WTC11 (cell line): Measurements from ENCODE around the gene ANO10. TPM values are rescaled to one million over a fixed set of nuclear protein-coding genes. Genes with fewer than 3 reads are reported as not detected.

Experiments
- ATAC-seq: fragments of 200-7000 bp; cut with Tn5 transposase; 2 replicates; pipeline ENCODE4 v1.10.0; 2021; ENCODE audit warnings: mild to moderate bottlenecking, moderate library complexity
- CTCF ChIA-PET: fragments of 300-600 bp; sonication (Branson Sonifier 250); formaldehyde crosslinking; loops from one replicate; lab custom pipeline; 2021; ENCODE audit warnings: antibody characterized with exemption; lab: Charles Lee
- POLR2A ChIA-PET: fragments of 350-600 bp; sonication (Branson Sonifier 250); formaldehyde crosslinking; loops from one replicate; lab custom pipeline; 2021; ENCODE audit warnings: antibody characterized with exemption; lab: Charles Lee
- DNase-seq: peaks from one replicate; pipeline ENCODE4 v3.0.0; 2021; ENCODE audit warnings: low spot score
- H3K27ac Mint-ChIP-seq: 2 replicates; pipeline ENCODE4 v1.8.0; 2021; ENCODE audit warnings: mixed read lengths
- H3K27me3 Mint-ChIP-seq: 2 replicates; pipeline ENCODE4 v1.8.0; 2021; ENCODE audit warnings: low read depth, mild to moderate bottlenecking, moderate library complexity, mixed read lengths
- H3K36me3 Mint-ChIP-seq: 2 replicates; pipeline ENCODE4 v1.8.0; 2021; ENCODE audit warnings: mixed read lengths
- H3K4me1 Mint-ChIP-seq: 2 replicates; pipeline ENCODE4 v1.8.0; 2022; ENCODE audit warnings: mixed read lengths
- H3K4me3 Mint-ChIP-seq: 2 replicates; pipeline ENCODE4 v1.8.0; 2021; ENCODE audit warnings: mild to moderate bottlenecking, moderate library complexity, mixed read lengths
- H3K9me3 Mint-ChIP-seq: 2 replicates; pipeline ENCODE4 v1.8.0; 2021; ENCODE audit warnings: mixed read lengths
- JUN ChIP-seq: sonication (generic); formaldehyde crosslinking; IDR thresholded peaks from 2 replicates; pipeline ENCODE4 v1.8.0; 2023; ENCODE audit warnings: mild to moderate bottlenecking, missing genetic modification reagents
- MYBL2 ChIP-seq: sonication (generic); formaldehyde crosslinking; IDR thresholded peaks from 2 replicates; pipeline ENCODE4 v1.8.1; 2023; ENCODE audit warnings: mild to moderate bottlenecking, moderate library complexity, missing genetic modification reagents
- PRRX2 ChIP-seq: fragments of 250-450 bp; sonication (Bioruptor Pico); IDR thresholded peaks from 2 replicates; pipeline ENCODE4 v1.8.0; 2021; ENCODE audit warnings: mild to moderate bottlenecking
- SOX15 ChIP-seq: fragments of 250-450 bp; sonication (Bioruptor Pico); IDR thresholded peaks from 2 replicates; pipeline ENCODE4 v1.9.0; 2021; ENCODE audit warnings: mild to moderate bottlenecking
- TCF7 ChIP-seq: sonication (generic); formaldehyde crosslinking; IDR thresholded peaks from 2 replicates; pipeline ENCODE4 v1.8.0; 2022; ENCODE audit warnings: mild to moderate bottlenecking, low read depth, missing genetic modification reagents, moderate library complexity
- ZBTB21 ChIP-seq: sonication (generic); formaldehyde crosslinking; IDR thresholded peaks from 2 replicates; pipeline ENCODE4 v1.8.1; 2023; ENCODE audit warnings: mild to moderate bottlenecking, missing genetic modification reagents, borderline replicate concordance
- ZNF219 ChIP-seq: sonication (generic); formaldehyde crosslinking; IDR thresholded peaks from 2 replicates; pipeline ENCODE4 v1.8.0; 2023; ENCODE audit warnings: missing genetic modification reagents, mild to moderate bottlenecking, borderline replicate concordance
- ZNF263 ChIP-seq: sonication (generic); formaldehyde crosslinking; IDR thresholded peaks from 2 replicates; pipeline ENCODE4 v1.8.1; 2022; ENCODE audit warnings: low read depth, mild to moderate bottlenecking, moderate library complexity, missing genetic modification reagents
- total RNA-seq: library from RNA; stranded (reverse); gene quantifications from 3 replicates; pipeline ENCODE4 v1.2.3, GENCODE V29; 2021
- TF ChIP-seq, protein P1 (sequence below): sonication (generic); formaldehyde crosslinking; IDR thresholded peaks from 2 replicates; pipeline ENCODE4 v1.8.1; 2023; ENCODE audit warnings: mild to moderate bottlenecking, missing genetic modification reagents, moderate library complexity
- TF ChIP-seq, protein P2 (sequence below): fragments of 250-450 bp; sonication (Bioruptor Pico); IDR thresholded peaks from 2 replicates; pipeline ENCODE4 v1.9.0; 2021; ENCODE audit warnings: mild to moderate bottlenecking, borderline replicate concordance
- TF ChIP-seq, protein P3 (sequence below): sonication (generic); formaldehyde crosslinking; IDR thresholded peaks from 2 replicates; pipeline ENCODE4 v1.8.0; 2023; ENCODE audit warnings: missing genetic modification reagents
- TF ChIP-seq, protein P4 (sequence below): sonication (generic); formaldehyde crosslinking; IDR thresholded peaks from 2 replicates; pipeline ENCODE4 v1.8.0; 2022; ENCODE audit warnings: mild to moderate bottlenecking, missing genetic modification reagents
- TF ChIP-seq, protein P5 (sequence below): sonication (generic); formaldehyde crosslinking; IDR thresholded peaks from 2 replicates; pipeline ENCODE4 v1.8.0; 2022; ENCODE audit warnings: mild to moderate bottlenecking, missing genetic modification reagents
- TF ChIP-seq, protein P6 (sequence below): sonication (generic); formaldehyde crosslinking; IDR thresholded peaks from 2 replicates; pipeline ENCODE4 v1.8.0; 2023; ENCODE audit warnings: mild to moderate bottlenecking, missing genetic modification reagents

Gene ANO10
- total RNA-seq, 1 experiment from 2014 or later = 35.1 TPM

DNA sequence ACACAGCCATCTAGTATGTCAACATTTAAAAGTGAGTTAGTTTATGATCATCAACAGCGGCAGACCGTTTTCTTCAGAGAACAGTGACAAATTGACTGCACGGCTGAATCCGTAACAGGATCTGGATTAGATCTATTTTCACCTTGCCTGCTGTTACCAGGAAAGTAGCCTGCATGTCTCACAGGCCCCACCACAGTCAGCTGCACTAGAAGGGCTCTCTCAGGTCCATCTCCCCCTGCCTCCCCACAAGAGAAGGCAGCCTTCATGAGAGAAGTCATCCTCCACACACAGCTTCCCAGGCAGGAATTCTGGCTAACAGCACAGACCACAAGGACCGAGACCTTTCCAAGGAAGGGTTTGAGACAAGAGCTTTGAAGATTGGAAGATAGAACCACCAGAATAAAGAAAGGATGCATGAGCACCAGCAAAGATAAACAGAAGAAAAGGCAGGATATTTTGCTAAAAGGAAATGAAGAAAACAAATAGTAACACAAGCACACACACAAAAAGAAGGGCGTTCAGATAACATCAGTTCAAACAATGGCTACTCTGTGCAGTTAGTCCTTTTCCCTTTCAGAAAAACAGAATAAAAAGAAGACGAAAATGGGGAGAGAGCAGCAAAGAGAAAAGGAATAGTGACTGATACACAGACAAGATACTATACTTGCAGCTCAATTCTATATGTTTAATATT is 208.0 kb downstream of the ANO10 start (continued):
- TF ChIP-seq, protein P1, sequence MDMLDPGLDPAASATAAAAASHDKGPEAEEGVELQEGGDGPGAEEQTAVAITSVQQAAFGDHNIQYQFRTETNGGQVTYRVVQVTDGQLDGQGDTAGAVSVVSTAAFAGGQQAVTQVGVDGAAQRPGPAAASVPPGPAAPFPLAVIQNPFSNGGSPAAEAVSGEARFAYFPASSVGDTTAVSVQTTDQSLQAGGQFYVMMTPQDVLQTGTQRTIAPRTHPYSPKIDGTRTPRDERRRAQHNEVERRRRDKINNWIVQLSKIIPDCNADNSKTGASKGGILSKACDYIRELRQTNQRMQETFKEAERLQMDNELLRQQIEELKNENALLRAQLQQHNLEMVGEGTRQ = no peak
- TF ChIP-seq, protein P2, sequence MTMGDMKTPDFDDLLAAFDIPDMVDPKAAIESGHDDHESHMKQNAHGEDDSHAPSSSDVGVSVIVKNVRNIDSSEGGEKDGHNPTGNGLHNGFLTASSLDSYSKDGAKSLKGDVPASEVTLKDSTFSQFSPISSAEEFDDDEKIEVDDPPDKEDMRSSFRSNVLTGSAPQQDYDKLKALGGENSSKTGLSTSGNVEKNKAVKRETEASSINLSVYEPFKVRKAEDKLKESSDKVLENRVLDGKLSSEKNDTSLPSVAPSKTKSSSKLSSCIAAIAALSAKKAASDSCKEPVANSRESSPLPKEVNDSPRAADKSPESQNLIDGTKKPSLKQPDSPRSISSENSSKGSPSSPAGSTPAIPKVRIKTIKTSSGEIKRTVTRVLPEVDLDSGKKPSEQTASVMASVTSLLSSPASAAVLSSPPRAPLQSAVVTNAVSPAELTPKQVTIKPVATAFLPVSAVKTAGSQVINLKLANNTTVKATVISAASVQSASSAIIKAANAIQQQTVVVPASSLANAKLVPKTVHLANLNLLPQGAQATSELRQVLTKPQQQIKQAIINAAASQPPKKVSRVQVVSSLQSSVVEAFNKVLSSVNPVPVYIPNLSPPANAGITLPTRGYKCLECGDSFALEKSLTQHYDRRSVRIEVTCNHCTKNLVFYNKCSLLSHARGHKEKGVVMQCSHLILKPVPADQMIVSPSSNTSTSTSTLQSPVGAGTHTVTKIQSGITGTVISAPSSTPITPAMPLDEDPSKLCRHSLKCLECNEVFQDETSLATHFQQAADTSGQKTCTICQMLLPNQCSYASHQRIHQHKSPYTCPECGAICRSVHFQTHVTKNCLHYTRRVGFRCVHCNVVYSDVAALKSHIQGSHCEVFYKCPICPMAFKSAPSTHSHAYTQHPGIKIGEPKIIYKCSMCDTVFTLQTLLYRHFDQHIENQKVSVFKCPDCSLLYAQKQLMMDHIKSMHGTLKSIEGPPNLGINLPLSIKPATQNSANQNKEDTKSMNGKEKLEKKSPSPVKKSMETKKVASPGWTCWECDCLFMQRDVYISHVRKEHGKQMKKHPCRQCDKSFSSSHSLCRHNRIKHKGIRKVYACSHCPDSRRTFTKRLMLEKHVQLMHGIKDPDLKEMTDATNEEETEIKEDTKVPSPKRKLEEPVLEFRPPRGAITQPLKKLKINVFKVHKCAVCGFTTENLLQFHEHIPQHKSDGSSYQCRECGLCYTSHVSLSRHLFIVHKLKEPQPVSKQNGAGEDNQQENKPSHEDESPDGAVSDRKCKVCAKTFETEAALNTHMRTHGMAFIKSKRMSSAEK (CRISPR knock-in tag) = no peak

DNA sequence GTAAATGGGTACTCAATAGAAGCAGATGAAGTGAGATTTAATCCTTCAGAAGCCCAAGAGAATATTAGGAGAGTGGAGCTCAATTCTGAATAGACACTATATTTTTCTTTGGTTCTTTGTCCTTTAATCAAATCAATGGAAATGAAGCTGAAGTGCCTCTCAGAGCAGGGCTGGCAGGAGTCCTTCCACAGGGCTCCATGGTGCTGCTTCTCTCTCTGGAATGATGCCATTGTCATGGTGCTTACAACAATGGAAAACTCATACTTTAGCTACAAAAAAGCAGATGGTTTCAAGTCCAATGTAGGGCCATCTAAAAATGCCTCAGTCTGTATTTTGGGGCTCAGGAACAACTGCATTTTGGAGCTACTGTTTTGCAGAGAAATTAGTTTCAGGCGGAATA is 210.4 kb downstream of the ANO10 start:
- CTCF ChIA-PET = no interaction called here
- POLR2A ChIA-PET = no interaction called here
- Mint-ChIP-seq H3K4me3 (no peak overlapping the region), H3K36me3 (no peaks in the 10 kb centered on the region), H3K4me1 (no peaks in the 10 kb centered on the region; the same call in 1 of the 2 replicates), H3K27me3 (no peaks in the 10 kb centered on the region), H3K27ac (no peak overlapping the region)
- no peak for DNase-seq
- TF ChIP-seq PRRX2 (CRISPR knock-in tag) (no peak), TCF7 (CRISPR knock-in tag) (no peak), JUN (no peak), ZNF219 (CRISPR knock-in tag) (no peak), SOX15 (CRISPR knock-in tag) (no peak), ZNF263 (CRISPR knock-in tag) (no peak), MYBL2 (CRISPR knock-in tag) (no peak), ZBTB21 (CRISPR knock-in tag) (no peak)
- TF ChIP-seq, protein P3, sequence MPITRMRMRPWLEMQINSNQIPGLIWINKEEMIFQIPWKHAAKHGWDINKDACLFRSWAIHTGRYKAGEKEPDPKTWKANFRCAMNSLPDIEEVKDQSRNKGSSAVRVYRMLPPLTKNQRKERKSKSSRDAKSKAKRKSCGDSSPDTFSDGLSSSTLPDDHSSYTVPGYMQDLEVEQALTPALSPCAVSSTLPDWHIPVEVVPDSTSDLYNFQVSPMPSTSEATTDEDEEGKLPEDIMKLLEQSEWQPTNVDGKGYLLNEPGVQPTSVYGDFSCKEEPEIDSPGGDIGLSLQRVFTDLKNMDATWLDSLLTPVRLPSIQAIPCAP (CRISPR knock-in tag) = no peak
- TF ChIP-seq, protein P4, sequence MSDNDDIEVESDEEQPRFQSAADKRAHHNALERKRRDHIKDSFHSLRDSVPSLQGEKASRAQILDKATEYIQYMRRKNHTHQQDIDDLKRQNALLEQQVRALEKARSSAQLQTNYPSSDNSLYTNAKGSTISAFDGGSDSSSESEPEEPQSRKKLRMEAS (CRISPR knock-in tag) = no peak
- TF ChIP-seq, protein P5, sequence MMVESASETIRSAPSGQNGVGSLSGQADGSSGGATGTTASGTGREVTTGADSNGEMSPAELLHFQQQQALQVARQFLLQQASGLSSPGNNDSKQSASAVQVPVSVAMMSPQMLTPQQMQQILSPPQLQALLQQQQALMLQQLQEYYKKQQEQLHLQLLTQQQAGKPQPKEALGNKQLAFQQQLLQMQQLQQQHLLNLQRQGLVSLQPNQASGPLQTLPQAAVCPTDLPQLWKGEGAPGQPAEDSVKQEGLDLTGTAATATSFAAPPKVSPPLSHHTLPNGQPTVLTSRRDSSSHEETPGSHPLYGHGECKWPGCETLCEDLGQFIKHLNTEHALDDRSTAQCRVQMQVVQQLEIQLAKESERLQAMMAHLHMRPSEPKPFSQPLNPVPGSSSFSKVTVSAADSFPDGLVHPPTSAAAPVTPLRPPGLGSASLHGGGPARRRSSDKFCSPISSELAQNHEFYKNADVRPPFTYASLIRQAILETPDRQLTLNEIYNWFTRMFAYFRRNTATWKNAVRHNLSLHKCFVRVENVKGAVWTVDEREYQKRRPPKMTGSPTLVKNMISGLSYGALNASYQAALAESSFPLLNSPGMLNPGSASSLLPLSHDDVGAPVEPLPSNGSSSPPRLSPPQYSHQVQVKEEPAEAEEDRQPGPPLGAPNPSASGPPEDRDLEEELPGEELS (CRISPR knock-in tag) = no peak
- TF ChIP-seq, protein P2 (CRISPR knock-in tag) = no peak
- TF ChIP-seq, protein P6, sequence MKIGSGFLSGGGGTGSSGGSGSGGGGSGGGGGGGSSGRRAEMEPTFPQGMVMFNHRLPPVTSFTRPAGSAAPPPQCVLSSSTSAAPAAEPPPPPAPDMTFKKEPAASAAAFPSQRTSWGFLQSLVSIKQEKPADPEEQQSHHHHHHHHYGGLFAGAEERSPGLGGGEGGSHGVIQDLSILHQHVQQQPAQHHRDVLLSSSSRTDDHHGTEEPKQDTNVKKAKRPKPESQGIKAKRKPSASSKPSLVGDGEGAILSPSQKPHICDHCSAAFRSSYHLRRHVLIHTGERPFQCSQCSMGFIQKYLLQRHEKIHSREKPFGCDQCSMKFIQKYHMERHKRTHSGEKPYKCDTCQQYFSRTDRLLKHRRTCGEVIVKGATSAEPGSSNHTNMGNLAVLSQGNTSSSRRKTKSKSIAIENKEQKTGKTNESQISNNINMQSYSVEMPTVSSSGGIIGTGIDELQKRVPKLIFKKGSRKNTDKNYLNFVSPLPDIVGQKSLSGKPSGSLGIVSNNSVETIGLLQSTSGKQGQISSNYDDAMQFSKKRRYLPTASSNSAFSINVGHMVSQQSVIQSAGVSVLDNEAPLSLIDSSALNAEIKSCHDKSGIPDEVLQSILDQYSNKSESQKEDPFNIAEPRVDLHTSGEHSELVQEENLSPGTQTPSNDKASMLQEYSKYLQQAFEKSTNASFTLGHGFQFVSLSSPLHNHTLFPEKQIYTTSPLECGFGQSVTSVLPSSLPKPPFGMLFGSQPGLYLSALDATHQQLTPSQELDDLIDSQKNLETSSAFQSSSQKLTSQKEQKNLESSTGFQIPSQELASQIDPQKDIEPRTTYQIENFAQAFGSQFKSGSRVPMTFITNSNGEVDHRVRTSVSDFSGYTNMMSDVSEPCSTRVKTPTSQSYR (CRISPR knock-in tag) = no peak
- TF ChIP-seq, all 79 proteins: peak for 0
- ATAC-seq = no peak
- H3K9me3 Mint-ChIP-seq = no peaks in the 10 kb centered on the region
